Measurements from ENCODE around the gene AFF3. TPM values are rescaled to one million over a fixed set of nuclear protein-coding genes. Genes with fewer than 3 reads are reported as not detected.

Gene AFF3
- polyA plus RNA-seq, 1 donor (not counting 4 experiments of a cell fraction or from before 2014, with no cell fraction given) = not detected

GRCh38 chr2:99555404-99555803 lies 587.0 kb downstream of the AFF3 start:
- Histone ChIP-seq H3K79me2 (ENCODE audit: control insufficient read depth, insufficient read depth, low read length) (no peaks in the 10 kb centered on the region), H2AFZ (ENCODE audit: control insufficient read depth, low read length) (no peak overlapping the region), H3K4me1 (ENCODE audit: control insufficient read depth, extremely low read depth, insufficient read depth, low read length) (no peaks in the 10 kb centered on the region), H3K4me3 (ENCODE audit: control insufficient read depth in 2 of 3, extremely low read depth in 1 of 3, insufficient read depth in 2 of 3, low read depth in 1 of 3, low read length in 3 of 3) (no peak overlapping the region), H4K20me1 (ENCODE audit: control insufficient read depth, extremely low read depth, insufficient read depth, low read length) (no peaks in the 10 kb centered on the region), H3K9ac (ENCODE audit: control insufficient read depth, extremely low read depth, insufficient read depth, low read length) (no peak overlapping the region), H3K4me2 (ENCODE audit: control insufficient read depth, extremely low read depth, insufficient read depth, low read depth, low read length) (no peak overlapping the region), H3K36me3 (ENCODE audit: control insufficient read depth in 2 of 2, extremely low read depth in 1 of 2, insufficient read depth in 2 of 2, low read length in 2 of 2) (no peaks in the 10 kb centered on the region), H3K9me1 (ENCODE audit: control insufficient read depth, extremely low read depth, insufficient read depth, low read length) (no peaks in the 10 kb centered on the region), H3K27ac (ENCODE audit: control insufficient read depth, insufficient read depth, low read length) (no peak overlapping the region), H3K9me3 (ENCODE audit: control insufficient read depth, low read depth, low read length) (no peaks in the 10 kb centered on the region), H3K27me3 (ENCODE audit: control insufficient read depth, extremely low read depth, insufficient read depth, low read length) (peaks cover 10% of the 10 kb centered on the region)
- dilution Hi-C loops (cut with MboI; ENCODE audit: extremely low pct_ligation_motif_present, low sequenced_read_pairs) = no loop called here
- FAIRE-seq (no peak), DNase-seq (ENCODE audit: low read depth, low spot score) (no peak)
- TF ChIP-seq EZH2 (IDR thresholded peaks at IDR 0.05; ENCODE audit: low read length) (no peak), CTCF (optimal IDR thresholded peaks at IDR 0.05 in 1 of 3, IDR thresholded peaks at IDR 0.05 in 1 of 3, conservative IDR thresholded peaks at IDR 0.05 in 1 of 3; ENCODE audit: extremely low read depth in 1 of 3, insufficient read depth in 2 of 3, low read length in 3 of 3) (no peak)

- no peaks in the 10 kb centered on the region for H3K36me3 ChIP-seq (ENCODE audit: control insufficient read depth in 2 of 2, extremely low read depth in 1 of 2, insufficient read depth in 2 of 2, low read length in 2 of 2)
- H4K20me1 ChIP-seq (ENCODE audit: control insufficient read depth, extremely low read depth, insufficient read depth, low read length) = no peaks in the 10 kb centered on the region
- TF ChIP-seq EZH2 (IDR thresholded peaks at IDR 0.05; ENCODE audit: low read length) = no peak
- TF ChIP-seq CTCF (optimal IDR thresholded peaks at IDR 0.05 in 1 of 3, IDR thresholded peaks at IDR 0.05 in 1 of 3, conservative IDR thresholded peaks at IDR 0.05 in 1 of 3; ENCODE audit: extremely low read depth in 1 of 3, insufficient read depth in 2 of 3, low read length in 3 of 3) = no peak
- H3K9me1 ChIP-seq (ENCODE audit: control insufficient read depth, extremely low read depth, insufficient read depth, low read length) = no peaks in the 10 kb centered on the region
- FAIRE-seq = no peak
- peak overlapping the region; percentile 60 for H3K4me2 ChIP-seq (ENCODE audit: control insufficient read depth, extremely low read depth, insufficient read depth, low read depth, low read length)
- no peaks in the 10 kb centered on the region for H3K79me2 ChIP-seq (ENCODE audit: control insufficient read depth, insufficient read depth, low read length)
- no peak overlapping the region for H3K4me3 ChIP-seq (ENCODE audit: control insufficient read depth in 2 of 3, extremely low read depth in 1 of 3, insufficient read depth in 2 of 3, low read depth in 1 of 3, low read length in 3 of 3)
- no peak overlapping the region for H3K27ac ChIP-seq (ENCODE audit: control insufficient read depth, insufficient read depth, low read length)
- H3K4me1 ChIP-seq (ENCODE audit: control insufficient read depth, extremely low read depth, insufficient read depth, low read length) = no peaks in the 10 kb centered on the region
- no peak overlapping the region for H2AFZ ChIP-seq (ENCODE audit: control insufficient read depth, low read length)
- no peak for DNase-seq (ENCODE audit: low read depth, low spot score)
- H3K9me3 ChIP-seq (ENCODE audit: control insufficient read depth, low read depth, low read length) = no peaks in the 10 kb centered on the region
- H3K27me3 ChIP-seq (ENCODE audit: control insufficient read depth, extremely low read depth, insufficient read depth, low read length) = peaks cover 10% of the 10 kb centered on the region
- H3K9ac ChIP-seq (ENCODE audit: control insufficient read depth, extremely low read depth, insufficient read depth, low read length) = no peak overlapping the region
- dilution Hi-C loops (cut with MboI; ENCODE audit: extremely low pct_ligation_motif_present, low sequenced_read_pairs) = no loop called here
These were observed 587.5 kb downstream of the AFF3 start for GRCh38 chr2:99554871-99555270.

Data from keratinocyte (primary cell).